ENCODE results near the gene FOXF1.

- TF ChIP-seq CTCF (IDR thresholded peaks at IDR 0.05) (no peak), ZFX (IDR thresholded peaks at IDR 0.05; ENCODE audit: borderline replicate concordance) (no peak)
Observed at GRCh38 chr16:86481607-86482006, 28.7 kb upstream of the FOXF1 start.

Measured in 22Rv1 (cell line).